Renal pelvis (tissue), 4 donors: ENCODE measurements around the gene CHID1. TPM values are rescaled to one million over a fixed set of nuclear protein-coding genes. Genes with fewer than 3 reads are reported as not detected.

Experiments
- DNase-seq: peaks from one replicate; pipeline ENCODE4 v3.0.0-alpha.2; 2013
- polyA plus RNA-seq, 3 donors: library from polyadenylated mRNA; unstranded; fragments of 120-200 nt; gene quantifications; one replicate each; pipeline ENCODE4 v1.2.1, GENCODE V29; 2013; ENCODE audit not compliant: insufficient read length in 3 of 3

Gene CHID1
- polyA plus RNA-seq, 3 donors = 113 to 125 (median 114) TPM

- DNase-seq = no peak
Measured at GRCh38 chr11:889687-890475, 20.7 kb downstream of the CHID1 start.

DNA sequence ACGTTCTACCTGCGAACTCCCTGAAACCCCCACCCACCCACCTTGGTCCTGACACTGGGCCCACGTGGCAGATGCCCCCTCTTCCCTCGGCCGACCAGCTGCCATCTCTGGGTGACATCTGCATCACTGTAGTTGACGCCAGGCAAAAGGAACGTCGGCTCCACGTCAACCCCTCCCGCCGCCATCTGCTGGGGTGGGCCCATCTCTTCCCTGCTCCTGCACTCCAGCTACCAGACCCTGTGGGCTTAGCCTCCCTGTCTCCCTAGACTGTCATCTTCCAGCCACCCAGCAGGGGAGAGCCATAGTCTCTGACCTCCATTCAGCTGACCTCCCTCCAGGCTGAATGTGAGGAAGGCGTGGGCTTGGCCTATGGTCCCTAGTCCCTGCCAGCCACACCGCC lies 21.4 kb downstream of the CHID1 start:
- no peak for DNase-seq

- DNase-seq = no peak
Measured at GRCh38 chr11:888310-889212, 22.0 kb downstream of the CHID1 start.

- no peak for DNase-seq
Measured at GRCh38 chr11:887589-887988, 23.0 kb downstream of the CHID1 start.

DNA sequence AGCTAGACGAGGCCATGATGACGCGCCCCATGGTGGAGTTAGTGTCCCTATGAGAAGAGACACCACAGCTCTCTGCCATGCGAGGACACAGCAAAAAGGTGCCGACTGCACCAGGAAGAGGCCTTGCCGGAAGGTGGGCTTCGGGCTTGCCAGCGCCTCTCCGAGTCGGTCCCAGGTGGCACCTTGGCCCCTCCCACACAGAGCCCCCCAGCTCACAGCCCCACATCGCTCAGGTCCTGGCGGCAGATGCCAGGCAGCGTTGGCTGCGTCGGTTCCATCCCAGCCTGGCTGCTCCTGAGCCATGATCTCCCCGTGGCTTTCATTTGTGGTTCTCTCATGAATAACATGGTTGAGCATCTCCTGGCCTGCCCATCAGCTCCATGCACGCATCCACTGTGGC lies 24.0 kb downstream of the CHID1 start:
- DNase-seq = no peak

- DNase-seq = no peak
Measured at GRCh38 chr11:884578-885070, 26.0 kb downstream of the CHID1 start.

- no peak for DNase-seq
Measured at GRCh38 chr11:883527-883926, 27.1 kb downstream of the CHID1 start.

GRCh38 chr11:882596-882995 lies 28.0 kb downstream of the CHID1 start:
- DNase-seq = no peak

- no peak for DNase-seq
Measured at GRCh38 chr11:880447-880846, 30.2 kb downstream of the CHID1 start.

DNA sequence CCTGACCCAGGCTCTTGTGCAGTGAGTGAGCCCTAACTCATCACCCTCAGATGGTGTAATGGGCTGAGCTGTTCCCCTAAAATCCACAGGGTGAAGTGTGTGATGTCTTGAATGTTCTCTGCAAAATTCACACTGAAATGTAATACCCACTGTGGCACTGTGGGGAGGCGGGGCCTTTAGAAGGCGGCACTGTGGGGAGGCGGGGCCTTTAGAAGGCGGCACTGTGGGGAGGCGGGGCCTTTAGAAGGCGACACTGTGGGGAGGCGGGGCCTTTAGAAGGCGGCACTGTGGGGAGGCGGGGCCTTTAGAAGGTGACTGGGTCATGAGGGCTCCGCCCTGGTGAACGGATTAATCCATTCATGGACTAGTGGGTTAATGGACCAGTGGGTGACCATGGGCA lies 33.0 kb downstream of the CHID1 start:
- DNase-seq = no peak

- DNase-seq = no peak
Measured at GRCh38 chr11:876545-876944, 34.1 kb downstream of the CHID1 start.

DNA sequence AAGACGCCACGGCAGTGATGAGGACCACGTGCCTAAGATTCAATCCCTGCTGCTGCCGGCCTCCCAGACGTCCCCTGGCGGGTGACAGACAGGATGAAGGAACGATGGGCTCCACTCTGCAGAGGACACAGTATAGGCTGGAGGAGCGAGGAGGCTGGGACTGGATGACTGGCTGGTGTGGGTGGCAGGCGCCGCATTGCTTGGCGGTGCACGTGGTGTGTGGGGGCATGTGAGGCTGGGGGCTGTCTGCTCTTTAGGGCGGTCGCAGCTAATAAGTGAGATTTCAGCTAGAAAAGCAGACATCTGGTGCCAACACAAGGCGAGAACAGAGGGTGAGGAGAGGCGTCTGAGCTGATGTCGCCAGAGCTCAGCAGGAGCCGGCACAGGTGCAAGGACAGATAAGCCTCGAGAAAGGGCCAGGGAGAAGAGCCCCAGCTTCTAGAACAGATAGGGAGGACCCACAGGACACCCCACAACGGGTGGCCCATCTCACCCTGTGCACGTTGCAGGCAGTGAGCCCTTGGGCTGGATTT lies 34.8 kb downstream of the CHID1 start:
- DNase-seq = no peak

- no peak for DNase-seq
Measured at GRCh38 chr11:875203-875602, 35.4 kb downstream of the CHID1 start.

DNA sequence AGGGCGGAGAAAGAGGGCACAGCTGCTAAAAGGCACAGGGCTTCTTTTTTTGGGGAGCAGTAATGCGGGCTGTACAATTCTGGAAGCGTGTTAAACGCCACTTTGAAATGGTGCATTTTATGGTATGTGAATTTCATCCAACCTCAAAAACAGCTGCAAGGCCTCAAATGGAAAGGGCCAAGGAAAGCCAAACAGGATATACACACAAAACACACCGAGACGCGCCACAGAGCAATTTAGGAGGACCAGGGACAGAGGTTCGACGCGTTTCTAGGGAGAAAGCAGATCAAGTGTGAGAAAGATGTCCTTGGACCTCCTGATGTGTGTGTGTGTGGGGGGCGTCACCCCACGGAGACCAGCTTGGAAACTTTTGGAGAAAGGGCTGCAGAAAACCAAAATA lies 36.9 kb downstream of the CHID1 start:
- DNase-seq = no peak

DNA sequence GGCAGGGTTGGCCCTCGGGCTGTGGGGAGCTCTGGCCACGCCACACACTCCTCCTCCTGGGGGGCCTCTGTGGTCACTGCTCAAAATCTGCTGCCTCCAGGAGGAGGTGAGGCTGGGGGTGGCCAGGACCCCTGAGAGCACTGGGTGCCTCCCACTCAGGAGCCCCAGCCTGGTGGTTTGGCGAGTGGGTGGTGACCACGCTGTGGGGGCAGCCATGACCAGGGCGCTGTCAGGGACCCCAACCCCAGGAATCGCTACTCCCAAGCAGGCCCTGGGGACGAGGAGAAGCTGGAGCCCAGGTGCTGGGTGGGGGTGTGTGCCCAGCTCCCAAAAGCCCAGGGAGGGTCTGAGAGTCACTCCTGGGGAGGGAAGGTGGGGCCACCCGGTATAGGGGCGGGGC lies 37.8 kb downstream of the CHID1 start:
- no peak for DNase-seq

DNA sequence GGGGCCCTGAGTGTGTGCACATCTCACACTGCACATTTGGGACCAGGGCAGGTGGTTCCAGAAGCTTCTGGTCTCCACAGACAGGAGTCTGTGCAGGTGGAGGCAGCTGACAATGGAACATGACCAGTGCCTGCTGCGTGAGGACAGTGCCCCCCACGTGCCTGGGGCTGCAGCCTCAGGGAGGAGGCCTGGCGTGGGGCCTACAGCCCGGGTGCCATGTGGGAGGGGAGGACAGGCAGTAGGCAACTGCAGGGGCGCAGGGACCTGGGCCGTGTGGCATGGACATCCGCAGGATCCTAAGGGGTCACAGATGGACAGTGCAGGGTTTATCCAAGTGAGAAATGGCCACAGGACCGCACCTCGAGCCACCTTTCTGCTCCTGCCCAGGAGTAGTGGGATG lies 39.1 kb downstream of the CHID1 start:
- no peak for DNase-seq

DNA sequence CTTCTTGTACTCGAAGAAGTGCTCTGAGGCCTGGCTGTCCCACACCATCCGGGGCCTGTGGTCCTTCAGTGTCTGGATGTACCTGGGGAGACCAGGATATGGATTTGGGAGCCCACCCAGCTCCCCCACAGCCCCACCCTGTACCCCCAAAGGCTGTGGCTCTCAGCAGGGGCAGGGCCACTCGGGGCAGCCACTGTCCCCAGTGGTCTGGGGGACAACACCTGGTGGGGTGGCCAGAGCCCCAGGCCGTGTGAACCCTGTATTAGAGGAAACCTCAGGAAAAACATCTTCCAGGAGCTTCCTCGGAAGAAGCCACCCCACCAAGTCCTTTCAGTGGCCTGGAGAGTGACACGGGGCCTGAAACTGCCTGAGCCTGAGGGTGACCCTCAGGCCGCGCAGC lies 40.2 kb downstream of the CHID1 start:
- DNase-seq = no peak

DNA sequence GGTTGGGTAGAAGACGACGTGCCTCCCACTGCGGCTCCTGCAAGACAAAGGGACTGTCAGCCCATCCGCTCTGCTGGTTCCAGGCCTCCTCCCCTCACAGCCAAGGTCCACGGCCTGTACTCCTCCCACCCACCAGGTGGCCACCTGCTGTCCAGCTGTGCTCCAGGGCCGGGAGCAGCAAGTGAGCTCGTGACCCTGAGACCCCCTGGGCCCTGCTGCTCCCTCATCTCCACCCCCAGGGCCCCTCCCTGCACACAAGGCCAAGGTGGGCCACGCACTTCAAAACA lies 40.5 kb downstream of the CHID1 start:
- DNase-seq = no peak

- DNase-seq = no peak
Measured at GRCh38 chr11:869399-870126, 41.0 kb downstream of the CHID1 start.

GRCh38 chr11:868802-869201 lies 41.8 kb downstream of the CHID1 start:
- DNase-seq = no peak

DNA sequence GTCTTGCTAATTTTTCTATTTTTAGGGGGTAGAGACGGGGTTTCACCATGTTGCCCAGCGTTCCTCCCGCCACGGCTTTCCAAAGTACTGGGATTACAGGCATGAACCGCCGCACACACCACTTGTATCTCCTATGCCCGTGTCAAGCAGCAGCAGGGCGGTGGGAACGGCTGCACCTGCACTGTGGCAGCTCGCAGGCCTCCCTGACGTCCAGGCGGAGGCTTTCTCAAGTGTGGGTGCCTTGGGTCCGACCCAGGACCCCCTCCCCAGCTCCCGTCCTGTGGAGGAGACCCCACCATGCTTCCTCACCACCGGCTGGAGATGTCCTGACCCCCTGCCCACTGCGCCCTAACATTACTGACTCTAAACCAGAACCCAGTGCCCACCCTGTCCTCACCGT lies 42.2 kb downstream of the CHID1 start:
- no peak for DNase-seq

- DNase-seq = no peak
Measured at GRCh38 chr11:867856-868358, 42.7 kb downstream of the CHID1 start.
